Measurements from ENCODE around the gene EPN2.

DNA sequence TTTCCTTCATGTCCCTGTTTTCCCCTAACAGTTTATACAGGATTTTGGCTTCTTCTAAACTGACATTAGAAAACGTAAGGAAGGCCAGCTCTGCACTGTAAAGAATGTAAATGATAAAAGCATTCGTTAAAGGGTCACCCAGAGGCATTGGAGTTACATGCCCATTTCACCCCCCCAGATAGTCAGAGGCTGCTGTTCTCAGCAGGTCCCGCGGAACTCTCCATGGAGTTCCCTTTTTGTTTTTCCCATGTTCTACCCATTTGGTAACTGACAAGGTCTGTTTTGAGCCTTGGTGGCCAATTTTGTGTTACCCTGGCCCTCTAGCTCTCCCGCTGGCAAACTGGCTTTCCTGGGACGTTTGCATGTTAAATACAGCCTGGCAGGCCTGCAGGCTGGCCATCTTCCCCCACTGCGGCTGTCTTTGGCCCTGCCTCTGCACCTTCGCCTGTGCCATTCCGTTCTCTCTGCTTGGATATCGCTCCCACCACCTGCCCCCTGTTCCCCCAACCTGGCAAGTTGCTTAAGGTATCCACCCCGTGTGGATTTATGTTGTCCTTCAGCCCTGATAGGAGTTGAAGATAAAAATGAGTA lies 49.7 kb downstream of the EPN2 start:
- TF ChIP-seq, protein P1, sequence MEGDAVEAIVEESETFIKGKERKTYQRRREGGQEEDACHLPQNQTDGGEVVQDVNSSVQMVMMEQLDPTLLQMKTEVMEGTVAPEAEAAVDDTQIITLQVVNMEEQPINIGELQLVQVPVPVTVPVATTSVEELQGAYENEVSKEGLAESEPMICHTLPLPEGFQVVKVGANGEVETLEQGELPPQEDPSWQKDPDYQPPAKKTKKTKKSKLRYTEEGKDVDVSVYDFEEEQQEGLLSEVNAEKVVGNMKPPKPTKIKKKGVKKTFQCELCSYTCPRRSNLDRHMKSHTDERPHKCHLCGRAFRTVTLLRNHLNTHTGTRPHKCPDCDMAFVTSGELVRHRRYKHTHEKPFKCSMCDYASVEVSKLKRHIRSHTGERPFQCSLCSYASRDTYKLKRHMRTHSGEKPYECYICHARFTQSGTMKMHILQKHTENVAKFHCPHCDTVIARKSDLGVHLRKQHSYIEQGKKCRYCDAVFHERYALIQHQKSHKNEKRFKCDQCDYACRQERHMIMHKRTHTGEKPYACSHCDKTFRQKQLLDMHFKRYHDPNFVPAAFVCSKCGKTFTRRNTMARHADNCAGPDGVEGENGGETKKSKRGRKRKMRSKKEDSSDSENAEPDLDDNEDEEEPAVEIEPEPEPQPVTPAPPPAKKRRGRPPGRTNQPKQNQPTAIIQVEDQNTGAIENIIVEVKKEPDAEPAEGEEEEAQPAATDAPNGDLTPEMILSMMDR (conservative IDR thresholded peaks at IDR 0.05) = no peak
- no peak for TF ChIP-seq EZH2 (IDR thresholded peaks at IDR 0.05; ENCODE audit: low read depth)

All from PC-9 (cell line).